Fibroblast of pulmonary artery (primary cell): ENCODE data around the gene BTBD8.
A peak's percentile ranks its signal among the peaks of the same experiment; 100 is the strongest.
"Not testable (repeated sequence)": the region's sequence is repeated elsewhere in the genome, so short reads cannot be mapped to it uniquely, and the experiment has no call there.

Experiments
- DNase-seq: peaks from one replicate; pipeline ENCODE4 v3.0.0-alpha.2; 2010; ENCODE audit warnings: low read depth
- H3K4me3 ChIP-seq: replicated peaks from 2 replicates; pipeline ENCODE4 v1.5.1; 2011; ENCODE audit warnings: low read depth, mild to moderate bottlenecking, control low read depth, low read length, moderate library complexity
- CTCF ChIP-seq: IDR thresholded peaks from 2 replicates; pipeline ENCODE4 v1.5.1; 2011; ENCODE audit warnings: mild to moderate bottlenecking, control low read depth, low read length, inconsistent platforms; ENCODE audit errors: missing control alignments

BTBD8 gene

GRCh38 chr1:92075311-92075710 lies 4.8 kb upstream of the BTBD8 start, which contains the start of gene SETSIP:
Gene SETSIP, minus strand, starts transcription at chr1:92075411. Its CDS starts 0 bp downstream, at chr1:92075411.
- TF ChIP-seq CTCF: no peak

GRCh38 chr1:92076363-92076762 lies 3.8 kb upstream of the BTBD8 start:
- DNase-seq: no peak
- no peak overlapping the region for H3K4me3 ChIP-seq
- no peak for TF ChIP-seq CTCF

More at GRCh38 chr1:92075311-92075710, 4.8 kb upstream of the BTBD8 start, which contains the start of gene SETSIP:
- DNase-seq: no peak
- no peak within 1 kb of the TSS for H3K4me3 ChIP-seq

DNA sequence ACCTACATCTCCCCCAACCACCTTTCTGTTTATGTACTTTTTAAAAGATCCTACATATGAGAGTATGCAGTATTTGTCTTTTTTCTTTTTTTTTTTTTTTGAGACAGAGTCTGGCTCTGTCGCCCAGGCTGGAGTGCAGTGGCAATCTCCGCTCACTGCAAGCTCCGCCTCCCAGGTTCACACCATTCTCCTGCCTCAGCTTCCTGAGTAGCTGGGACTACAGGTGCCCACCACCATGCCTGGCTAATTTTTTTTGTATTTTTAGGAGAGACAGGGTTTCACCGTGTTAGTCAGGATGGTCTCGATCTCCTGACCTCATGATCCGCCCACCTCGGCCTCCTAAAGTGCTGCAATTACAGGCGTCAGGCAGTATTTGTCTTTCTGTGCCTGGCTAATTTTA lies 2.1 kb upstream of the BTBD8 start:
- DNase-seq: not testable (repeated sequence)

GRCh38 chr1:92079441-92079840 lies 704 bp upstream of the BTBD8 start:
- peak overlapping the region; percentile 88 for H3K4me3 ChIP-seq
- TF ChIP-seq CTCF: no peak
- DNase-seq: no peak

More for the DNA sequence above, 2.1 kb upstream of the BTBD8 start:
- H3K4me3 ChIP-seq: not testable (repeated sequence)

GRCh38 chr1:92081031-92081430 lies 886 bp downstream of the BTBD8 start:
- no peak for DNase-seq
- no peak for TF ChIP-seq CTCF
- peak overlapping the region; percentile 88 for H3K4me3 ChIP-seq

DNA sequence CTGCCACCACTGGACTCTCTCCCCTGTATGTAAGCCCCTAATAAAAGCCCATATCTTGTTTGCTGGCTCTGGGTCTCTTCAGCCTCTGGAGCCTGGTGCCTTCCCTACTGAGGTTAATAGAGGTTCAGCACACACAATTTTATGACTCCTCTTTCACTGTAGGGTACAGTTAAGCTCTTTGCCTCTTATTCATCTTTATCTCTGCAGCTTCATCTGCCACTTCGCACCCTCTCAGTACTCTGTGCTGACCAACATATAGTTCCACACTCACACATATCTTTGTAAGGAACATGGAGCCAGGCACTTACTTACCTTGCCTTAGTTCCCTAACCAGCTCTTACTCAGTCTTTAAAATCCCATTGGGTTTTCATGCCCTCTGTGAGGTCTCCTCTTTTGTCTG lies 4.5 kb downstream of the BTBD8 start:
- no peak for TF ChIP-seq CTCF
- no peak for DNase-seq
- H3K4me3 ChIP-seq: no peak overlapping the region

DNA sequence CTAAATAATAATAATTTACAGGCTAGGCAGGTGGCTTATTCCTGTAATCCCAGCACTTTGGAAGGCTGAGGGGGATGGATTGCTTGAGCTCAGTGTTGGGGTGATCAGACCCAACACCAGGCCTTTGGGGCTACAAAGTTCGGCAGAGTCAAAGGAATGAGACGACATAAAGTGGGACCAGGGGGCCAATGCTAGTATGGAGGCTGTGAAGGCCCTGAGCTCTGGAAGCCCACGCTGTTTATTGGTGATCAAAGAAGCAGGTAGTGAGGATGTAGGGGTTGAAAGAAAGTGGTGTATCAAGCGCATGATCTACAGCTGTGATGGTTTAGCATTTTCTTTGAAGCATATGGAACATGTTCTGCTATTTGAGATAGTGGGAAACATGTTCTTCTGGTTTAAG lies 5.6 kb downstream of the BTBD8 start:
- no peak for TF ChIP-seq CTCF
- no peak overlapping the region for H3K4me3 ChIP-seq
- DNase-seq: peak; percentile 8
